ENCODE measurements around the gene GSTO2.
A peak's percentile ranks its signal among the peaks of the same experiment; 100 is the strongest.

GSTO2 gene

DNA sequence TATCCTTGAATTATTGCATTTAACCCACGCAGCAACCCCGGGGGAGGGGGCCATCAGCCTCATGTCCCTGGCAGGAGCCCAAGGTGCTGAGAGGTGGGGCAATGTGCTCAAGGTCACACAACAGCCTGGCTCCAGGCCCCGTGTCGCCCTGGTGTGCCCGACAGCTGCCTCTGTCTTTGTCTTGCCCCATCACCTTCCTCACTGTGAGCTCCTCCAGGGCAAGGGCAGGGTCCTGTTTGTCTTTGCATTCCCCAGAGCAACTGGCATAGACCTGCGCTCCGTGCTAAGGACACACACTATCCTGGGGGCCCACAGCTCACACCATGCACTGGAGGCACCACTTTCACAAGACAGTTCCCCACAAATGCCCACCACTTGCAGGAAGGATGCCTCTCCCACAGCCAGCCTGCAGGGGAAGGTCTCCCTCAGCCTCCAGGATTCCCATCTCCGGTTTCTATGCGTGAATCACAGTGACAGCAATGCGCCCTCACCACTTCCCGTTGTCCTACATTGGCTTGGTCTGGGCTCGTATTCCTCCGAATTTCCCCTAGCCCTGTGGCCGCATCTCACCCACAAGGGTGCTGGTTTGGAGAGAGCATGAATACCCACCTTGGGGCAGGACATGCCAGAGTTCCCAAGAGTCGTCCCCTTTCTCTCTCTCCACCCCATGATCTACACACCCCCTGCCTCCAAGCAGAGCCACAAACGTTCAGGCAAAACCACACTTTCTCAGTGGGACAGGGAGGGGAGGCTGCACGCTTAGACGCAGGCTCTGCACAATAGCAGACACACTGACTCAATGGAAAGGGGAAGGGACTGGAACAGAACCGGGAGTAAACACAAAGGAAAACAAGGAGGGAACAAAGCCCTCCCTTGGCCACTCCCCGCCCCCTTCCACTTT, 59.0 kb downstream of the GSTO2 start:
- Histone ChIP-seq H3K4me2 (ENCODE audit: low read length) (peak overlapping the region; percentile 56; the same call in 1 of the 2 replicates), H3K79me2 (ENCODE audit: control insufficient read depth, low read length) (peaks cover 100% of the 10 kb centered on the region), H4K20me1 (ENCODE audit: control insufficient read depth, insufficient read depth, low read depth, low read length) (peaks cover 31% of the 10 kb centered on the region), H3F3A (ENCODE audit: control insufficient read depth, insufficient read depth) (peaks cover 3% of the 10 kb centered on the region; the same call in 1 of the 2 replicates), H3K36me3 (ENCODE audit: control insufficient read depth, low read length) (peaks cover 3% of the 10 kb centered on the region; the same call in 1 of the 2 replicates), H3K4me1 (ENCODE audit: control insufficient read depth, low read length) (peaks cover 61% of the 10 kb centered on the region), H3K9me3 (ENCODE audit: control insufficient read depth, insufficient read depth, low read length) (no peaks in the 10 kb centered on the region), H3K9me2 (replicated peaks; ENCODE audit: control insufficient read depth, low read length) (no peaks in the 10 kb centered on the region), H3K27me3 (ENCODE audit: control insufficient read depth, low read length) (no peaks in the 10 kb centered on the region), H3K4me3 (ENCODE audit: low read length) (no peak overlapping the region), H3K27ac (ENCODE audit: low read depth, low read length) (no peak overlapping the region)
- no peak for TF ChIP-seq EZH2phosphoT487 (IDR thresholded peaks at IDR 0.05; ENCODE audit: borderline replicate concordance, low read length)
- TF ChIP-seq, protein P1, sequence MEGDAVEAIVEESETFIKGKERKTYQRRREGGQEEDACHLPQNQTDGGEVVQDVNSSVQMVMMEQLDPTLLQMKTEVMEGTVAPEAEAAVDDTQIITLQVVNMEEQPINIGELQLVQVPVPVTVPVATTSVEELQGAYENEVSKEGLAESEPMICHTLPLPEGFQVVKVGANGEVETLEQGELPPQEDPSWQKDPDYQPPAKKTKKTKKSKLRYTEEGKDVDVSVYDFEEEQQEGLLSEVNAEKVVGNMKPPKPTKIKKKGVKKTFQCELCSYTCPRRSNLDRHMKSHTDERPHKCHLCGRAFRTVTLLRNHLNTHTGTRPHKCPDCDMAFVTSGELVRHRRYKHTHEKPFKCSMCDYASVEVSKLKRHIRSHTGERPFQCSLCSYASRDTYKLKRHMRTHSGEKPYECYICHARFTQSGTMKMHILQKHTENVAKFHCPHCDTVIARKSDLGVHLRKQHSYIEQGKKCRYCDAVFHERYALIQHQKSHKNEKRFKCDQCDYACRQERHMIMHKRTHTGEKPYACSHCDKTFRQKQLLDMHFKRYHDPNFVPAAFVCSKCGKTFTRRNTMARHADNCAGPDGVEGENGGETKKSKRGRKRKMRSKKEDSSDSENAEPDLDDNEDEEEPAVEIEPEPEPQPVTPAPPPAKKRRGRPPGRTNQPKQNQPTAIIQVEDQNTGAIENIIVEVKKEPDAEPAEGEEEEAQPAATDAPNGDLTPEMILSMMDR (IDR thresholded peaks at IDR 0.05; ENCODE audit: low read depth, low read length, poor library complexity, severe bottlenecking): no peak

- Histone ChIP-seq H3K27ac (ENCODE audit: low read depth, low read length) (no peak overlapping the region), H3K36me3 (ENCODE audit: control insufficient read depth, low read length) (peaks cover 3% of the 10 kb centered on the region; the same call in 1 of the 2 replicates), H3K27me3 (ENCODE audit: control insufficient read depth, low read length) (no peaks in the 10 kb centered on the region), H3K79me2 (ENCODE audit: control insufficient read depth, low read length) (peaks cover 100% of the 10 kb centered on the region), H3K4me1 (ENCODE audit: control insufficient read depth, low read length) (peaks cover 56% of the 10 kb centered on the region), H3K9me3 (ENCODE audit: control insufficient read depth, insufficient read depth, low read length) (no peaks in the 10 kb centered on the region), H3K4me3 (ENCODE audit: low read length) (no peak overlapping the region), H3K9me2 (replicated peaks; ENCODE audit: control insufficient read depth, low read length) (no peaks in the 10 kb centered on the region), H4K20me1 (ENCODE audit: control insufficient read depth, insufficient read depth, low read depth, low read length) (peaks cover 29% of the 10 kb centered on the region), H3F3A (ENCODE audit: control insufficient read depth, insufficient read depth) (peaks cover 3% of the 10 kb centered on the region; the same call in 1 of the 2 replicates), H3K4me2 (ENCODE audit: low read length) (peak overlapping the region; percentile 56)
- TF ChIP-seq, protein P1 (IDR thresholded peaks at IDR 0.05; ENCODE audit: low read depth, low read length, poor library complexity, severe bottlenecking): no peak
- TF ChIP-seq EZH2phosphoT487 (IDR thresholded peaks at IDR 0.05; ENCODE audit: borderline replicate concordance, low read length): no peak
Measured at GRCh38 chr10:104328646-104328895, 59.6 kb downstream of the GSTO2 start.

DNA sequence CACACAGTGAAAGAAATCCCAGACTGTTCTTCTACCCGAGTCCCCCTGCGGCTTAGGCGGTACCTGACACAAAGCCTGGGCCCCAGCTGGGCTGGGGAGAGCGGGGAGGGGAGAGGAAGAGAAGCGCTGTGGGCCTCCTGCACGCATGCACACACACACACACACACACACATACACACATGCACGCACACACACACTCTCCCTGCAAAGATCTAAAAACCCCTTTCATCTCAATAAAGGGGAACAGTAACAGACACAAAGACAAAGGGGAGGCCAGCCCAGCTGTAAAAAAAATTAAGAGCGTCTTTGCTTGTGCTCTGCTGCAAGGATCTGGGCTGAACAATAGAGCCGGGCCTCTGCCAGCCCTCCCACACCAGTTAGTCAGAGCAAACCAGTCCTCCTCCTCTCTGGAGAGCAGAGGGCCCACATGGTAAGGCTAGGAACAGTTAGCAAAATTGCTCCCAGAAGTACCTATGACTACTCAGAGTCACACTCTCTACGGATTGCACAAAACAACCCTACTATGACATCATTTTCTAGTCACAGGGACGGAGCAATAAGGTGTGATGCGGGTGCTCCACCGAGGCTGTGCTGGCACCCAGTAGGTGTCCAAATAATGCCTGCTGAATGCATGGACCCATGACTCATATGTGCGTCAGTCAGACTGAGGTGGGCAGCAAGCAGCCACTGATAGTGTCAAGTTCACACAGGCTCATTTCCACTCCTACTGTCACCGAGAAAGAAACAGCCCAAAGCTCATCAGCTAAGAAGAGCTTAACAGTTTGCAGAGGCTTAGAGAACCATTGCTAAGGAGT, 60.1 kb downstream of the GSTO2 start:
- Histone ChIP-seq H3K9me2 (replicated peaks; ENCODE audit: control insufficient read depth, low read length) (no peaks in the 10 kb centered on the region), H3K79me2 (ENCODE audit: control insufficient read depth, low read length) (peaks cover 100% of the 10 kb centered on the region), H4K20me1 (ENCODE audit: control insufficient read depth, insufficient read depth, low read depth, low read length) (peaks cover 29% of the 10 kb centered on the region), H3K9me3 (ENCODE audit: control insufficient read depth, insufficient read depth, low read length) (no peaks in the 10 kb centered on the region), H3K36me3 (ENCODE audit: control insufficient read depth, low read length) (peaks cover 4% of the 10 kb centered on the region; the same call in 1 of the 2 replicates), H3K4me3 (ENCODE audit: low read length) (peak overlapping the region; percentile 9; the same call in 1 of the 2 replicates), H3K4me1 (ENCODE audit: control insufficient read depth, low read length) (peaks cover 50% of the 10 kb centered on the region), H3K27ac (ENCODE audit: low read depth, low read length) (no peak overlapping the region), H3K4me2 (ENCODE audit: low read length) (peak overlapping the region; percentile 56), H3K27me3 (ENCODE audit: control insufficient read depth, low read length) (no peaks in the 10 kb centered on the region), H3F3A (ENCODE audit: control insufficient read depth, insufficient read depth) (peaks cover 3% of the 10 kb centered on the region; the same call in 1 of the 2 replicates)
- TF ChIP-seq, protein P1 (IDR thresholded peaks at IDR 0.05; ENCODE audit: low read depth, low read length, poor library complexity, severe bottlenecking): no peak
- TF ChIP-seq EZH2phosphoT487 (IDR thresholded peaks at IDR 0.05; ENCODE audit: borderline replicate concordance, low read length): no peak

Data from DOHH2 (cell line).